Caco-2 (cell line): ENCODE results near the gene C6orf132. TPM values are rescaled to one million over a fixed set of nuclear protein-coding genes. Genes with fewer than 3 reads are reported as not detected.

Source experiments
- BruUV-seq: library from RNA; stranded (reverse); fragments of 400-500 nt; replicated peaks from 2 replicates; lab custom pipeline; 2021; lab: Mats Ljungman, UMichigan
- CTCF ChIA-PET: fragments of 300-600 bp; sonication (Branson Sonifier 250); formaldehyde crosslinking; loops from one replicate; lab custom pipeline; 2022; ENCODE audit warnings: antibody characterized with exemption; lab: Charles Lee
- POLR2A ChIA-PET: fragments of 300-600 bp; sonication (Branson Sonifier 250); formaldehyde crosslinking; loops from one replicate; lab custom pipeline; 2022; ENCODE audit warnings: antibody characterized with exemption; lab: Charles Lee
- DNase-seq, 2 experiments: peaks; one replicate each; pipeline versions ENCODE4 v3.0.0 to v3.0.0-alpha.2; 2020 to 2022
- H3K27me3 ChIP-seq: replicated peaks from 2 replicates; pipeline ENCODE4 v1.6.0; 2011; ENCODE audit warnings: low read length; ENCODE audit not compliant: control insufficient read depth, insufficient read depth
- H3K36me3 ChIP-seq: 2 replicates; pipeline ENCODE4 v1.5.1; 2011; ENCODE audit warnings: low read length; ENCODE audit not compliant: control insufficient read depth, insufficient read depth
- H3K4me1 ChIP-seq: fragments of 250-450 bp; sonication (Bioruptor Pico); 2 replicates; pipeline ENCODE4 v1.5.1; 2020; ENCODE audit warnings: mild to moderate bottlenecking
- H3K4me3 ChIP-seq: 2 replicates; pipeline ENCODE4 v1.5.1; 2011; ENCODE audit warnings: low read depth, mild to moderate bottlenecking, control low read depth, low read length
- H3K9me3 ChIP-seq: fragments of 250-450 bp; sonication (Bioruptor Pico); 2 replicates; pipeline ENCODE4 v1.5.1; 2020; ENCODE audit warnings: mild to moderate bottlenecking, moderate library complexity
- H3K27ac Mint-ChIP-seq: one replicate; pipeline ENCODE4 v1.8.0; 2022; ENCODE audit warnings: mixed read lengths; ENCODE audit not compliant: unreplicated experiment
- H3K27me3 Mint-ChIP-seq: one replicate; pipeline ENCODE4 v1.8.0; 2022; ENCODE audit warnings: mixed read lengths; ENCODE audit not compliant: insufficient read depth, unreplicated experiment
- H3K36me3 Mint-ChIP-seq: one replicate; pipeline ENCODE4 v1.8.0; 2022; ENCODE audit warnings: mild to moderate bottlenecking, mixed read lengths; ENCODE audit not compliant: insufficient read depth, unreplicated experiment
- H3K4me1 Mint-ChIP-seq: one replicate; pipeline ENCODE4 v1.8.0; 2022; ENCODE audit warnings: low read depth, mixed read lengths; ENCODE audit not compliant: unreplicated experiment
- H3K4me3 Mint-ChIP-seq: one replicate; pipeline ENCODE4 v1.8.0; 2022; ENCODE audit warnings: mild to moderate bottlenecking, moderate library complexity, mixed read lengths; ENCODE audit not compliant: unreplicated experiment
- H3K9me3 Mint-ChIP-seq: one replicate; pipeline ENCODE4 v1.8.0; 2022; ENCODE audit warnings: mixed read lengths; ENCODE audit not compliant: unreplicated experiment
- intact Hi-C: fragments of 100-400 bp; cut with micrococcal nuclease; formaldehyde crosslinking; loops from one replicate; pipeline ENCODE4 v1.10.0; 2022; ENCODE audit not compliant: unreplicated experiment
- total RNA-seq: library from RNA; stranded (reverse); gene quantifications from 2 replicates; pipeline ENCODE4 v1.2.3, GENCODE V29; 2022
- TF ChIP-seq, protein P1 (sequence below), 2 experiments: fragments of 200-600 bp in 1 of 2; IDR thresholded peaks; 1 replicate in 1 of 2; 2 replicates in 1 of 2; pipeline versions ENCODE4 v1.5.1 to v1.8.0; 2011 to 2022; ENCODE audit warnings: antibody characterized with exemption in 1 of 2, control low read depth in 1 of 2, inconsistent platforms in 1 of 2, low read depth in 1 of 2, low read length in 1 of 2, mild to moderate bottlenecking in 1 of 2, moderate library complexity in 1 of 2; ENCODE audit not compliant: insufficient read depth in 1 of 2, severe bottlenecking in 1 of 2, unreplicated experiment in 1 of 2

Gene C6orf132
- total RNA-seq, 1 experiment from 2014 or later, result 56.2 TPM

DNA sequence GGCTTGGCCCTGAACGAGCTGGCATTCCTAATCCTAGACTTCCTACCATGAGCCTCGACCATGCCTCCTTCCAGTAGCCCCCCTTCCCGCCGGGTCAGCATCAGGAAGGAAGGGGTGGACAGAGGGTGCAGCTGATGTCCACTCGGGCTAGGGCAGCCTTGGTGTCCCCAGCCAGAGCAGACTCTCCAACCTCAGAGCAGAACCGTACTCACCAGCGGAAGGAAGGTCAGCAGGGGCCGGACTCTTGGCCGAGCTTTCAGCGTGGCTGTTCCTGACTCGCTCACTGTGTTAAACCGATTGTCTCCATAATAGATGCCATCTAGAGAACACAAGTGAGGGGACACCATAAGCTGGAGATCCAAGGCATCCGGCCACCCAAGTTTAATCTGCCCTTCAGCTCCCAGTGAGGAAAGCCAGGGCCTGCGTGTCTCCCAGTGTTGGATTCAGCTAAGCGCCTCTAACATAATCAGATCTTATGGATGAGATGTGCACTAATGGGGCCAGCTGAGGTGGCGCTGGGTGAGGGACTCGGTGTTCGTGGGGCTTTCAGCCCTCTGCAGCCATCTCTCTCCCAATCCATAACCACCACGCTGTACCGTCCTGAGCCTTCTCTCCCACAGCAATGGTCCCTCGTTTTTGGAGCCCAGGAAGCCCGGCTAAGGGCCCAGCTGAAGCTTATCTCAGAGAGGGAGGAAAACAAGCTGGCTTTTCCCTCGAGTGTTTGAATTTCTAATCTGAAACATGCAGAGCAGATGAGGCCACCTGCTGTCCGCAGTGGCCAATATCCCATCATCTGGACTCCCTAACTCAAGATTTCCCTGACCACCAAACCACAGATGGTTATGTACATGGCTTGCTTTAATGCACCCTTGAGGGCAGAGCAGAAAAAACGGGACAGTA, 13.7 kb downstream of the C6orf132 start:
- TF ChIP-seq, protein P1, sequence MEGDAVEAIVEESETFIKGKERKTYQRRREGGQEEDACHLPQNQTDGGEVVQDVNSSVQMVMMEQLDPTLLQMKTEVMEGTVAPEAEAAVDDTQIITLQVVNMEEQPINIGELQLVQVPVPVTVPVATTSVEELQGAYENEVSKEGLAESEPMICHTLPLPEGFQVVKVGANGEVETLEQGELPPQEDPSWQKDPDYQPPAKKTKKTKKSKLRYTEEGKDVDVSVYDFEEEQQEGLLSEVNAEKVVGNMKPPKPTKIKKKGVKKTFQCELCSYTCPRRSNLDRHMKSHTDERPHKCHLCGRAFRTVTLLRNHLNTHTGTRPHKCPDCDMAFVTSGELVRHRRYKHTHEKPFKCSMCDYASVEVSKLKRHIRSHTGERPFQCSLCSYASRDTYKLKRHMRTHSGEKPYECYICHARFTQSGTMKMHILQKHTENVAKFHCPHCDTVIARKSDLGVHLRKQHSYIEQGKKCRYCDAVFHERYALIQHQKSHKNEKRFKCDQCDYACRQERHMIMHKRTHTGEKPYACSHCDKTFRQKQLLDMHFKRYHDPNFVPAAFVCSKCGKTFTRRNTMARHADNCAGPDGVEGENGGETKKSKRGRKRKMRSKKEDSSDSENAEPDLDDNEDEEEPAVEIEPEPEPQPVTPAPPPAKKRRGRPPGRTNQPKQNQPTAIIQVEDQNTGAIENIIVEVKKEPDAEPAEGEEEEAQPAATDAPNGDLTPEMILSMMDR (IDR thresholded peaks at IDR 0.05; ENCODE audit: insufficient read depth in 1 of 2, low read depth in 1 of 2, low read length in 1 of 2, severe bottlenecking in 1 of 2, unreplicated experiment in 1 of 2), result peak in 1 of 2 experiments; percentile 6
- intact Hi-C loops, result no loop called here
- Mint-ChIP-seq H3K27me3 (no peaks in the 10 kb centered on the region), H3K36me3 (peaks cover 94% of the 10 kb centered on the region), H3K4me3 (no peak overlapping the region), H3K4me1 (no peaks in the 10 kb centered on the region), H3K27ac (no peak overlapping the region), H3K9me3 (no peaks in the 10 kb centered on the region)
- Histone ChIP-seq H3K4me3 (no peak overlapping the region), H3K9me3 (no peaks in the 10 kb centered on the region), H3K27me3 (no peaks in the 10 kb centered on the region), H3K4me1 (no peaks in the 10 kb centered on the region), H3K36me3 (peaks cover 3% of the 10 kb centered on the region)
- no TSS peak for BruUV-seq
- ChIA-PET CTCF (interaction anchor here (1.1 kb wide), 1 partner anchor 8 kb away, joined by 3 read pairs; no protein-coding TSS in a partner anchor), POLR2A (interaction anchor here (0.6 to 0.9 kb wide), 4 partner anchors 9 to 14 kb away, joined by 4 to 19 read pairs (median 5); partner anchors contain the start of gene C6orf132)
- DNase-seq, result no peak

DNA sequence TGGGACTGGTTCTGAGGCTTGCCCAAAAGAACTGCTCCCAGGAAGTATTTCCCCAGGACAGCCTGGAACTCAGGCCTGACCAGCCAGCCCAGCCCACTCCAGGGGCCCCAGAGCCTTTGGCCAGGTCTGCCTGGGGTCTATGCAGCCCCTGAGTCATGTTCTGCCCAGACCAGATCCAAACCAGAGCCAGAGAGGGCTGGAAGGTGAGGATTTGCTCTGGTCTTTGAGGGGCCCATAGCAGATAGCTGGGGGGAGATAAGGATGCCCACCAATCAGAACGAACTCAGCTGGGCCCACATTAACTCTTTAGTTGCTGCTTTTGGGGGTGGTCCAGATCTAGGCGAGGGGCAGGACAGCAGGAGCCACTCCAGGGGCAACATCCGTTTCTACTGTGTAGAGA, 16.8 kb downstream of the C6orf132 start:
- BruUV-seq, result TSS peak; percentile 4
- DNase-seq, result no peak
- Histone ChIP-seq H3K36me3 (peaks cover 3% of the 10 kb centered on the region), H3K27me3 (no peaks in the 10 kb centered on the region), H3K4me1 (no peaks in the 10 kb centered on the region; the same call in 1 of the 2 replicates), H3K9me3 (no peaks in the 10 kb centered on the region), H3K4me3 (no peak overlapping the region)
- intact Hi-C loops, result no loop called here
- H3K4me3 Mint-ChIP-seq, result no peak overlapping the region
- no peaks in the 10 kb centered on the region for H3K27me3 Mint-ChIP-seq
- no peak overlapping the region for H3K27ac Mint-ChIP-seq
- peaks cover 96% of the 10 kb centered on the region for H3K36me3 Mint-ChIP-seq
- no peaks in the 10 kb centered on the region for H3K9me3 Mint-ChIP-seq
- ChIA-PET CTCF (no interaction called here), POLR2A (no interaction called here)
- TF ChIP-seq, protein P1 (IDR thresholded peaks at IDR 0.05; ENCODE audit: insufficient read depth in 1 of 2, low read depth in 1 of 2, low read length in 1 of 2, severe bottlenecking in 1 of 2, unreplicated experiment in 1 of 2), result no peak
- peaks cover 18% of the 10 kb centered on the region for H3K4me1 Mint-ChIP-seq

DNA sequence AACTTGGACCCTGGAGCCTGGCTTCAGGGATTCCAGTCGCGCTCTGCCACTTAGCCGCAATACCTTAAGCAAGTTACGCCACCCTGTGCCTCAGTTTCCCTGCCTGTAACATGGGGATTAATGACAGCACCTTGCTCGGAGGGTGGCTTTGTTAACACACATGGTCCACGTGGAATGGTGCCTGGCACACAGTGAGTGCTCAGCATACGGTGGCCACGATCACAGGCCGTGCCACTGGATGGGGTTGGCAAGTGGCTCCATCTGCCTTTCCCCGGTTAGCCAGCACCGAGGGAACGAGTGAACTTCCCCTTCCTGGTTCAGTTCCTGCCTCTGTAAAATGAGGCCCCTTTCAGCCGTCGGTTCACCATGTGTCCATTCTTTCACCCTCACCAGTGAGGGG, 17.2 kb downstream of the C6orf132 start:
- H3K4me1 Mint-ChIP-seq, result peaks cover 18% of the 10 kb centered on the region
- Histone ChIP-seq H3K9me3 (no peaks in the 10 kb centered on the region), H3K4me1 (no peaks in the 10 kb centered on the region; the same call in 1 of the 2 replicates), H3K36me3 (peaks cover 3% of the 10 kb centered on the region), H3K27me3 (no peaks in the 10 kb centered on the region), H3K4me3 (no peak overlapping the region)
- DNase-seq, result no peak
- peaks cover 96% of the 10 kb centered on the region for H3K36me3 Mint-ChIP-seq
- no TSS peak for BruUV-seq
- ChIA-PET CTCF (no interaction called here), POLR2A (no interaction called here)
- TF ChIP-seq, protein P1 (IDR thresholded peaks at IDR 0.05; ENCODE audit: insufficient read depth in 1 of 2, low read depth in 1 of 2, low read length in 1 of 2, severe bottlenecking in 1 of 2, unreplicated experiment in 1 of 2), result no peak
- H3K9me3 Mint-ChIP-seq, result no peaks in the 10 kb centered on the region
- no peaks in the 10 kb centered on the region for H3K27me3 Mint-ChIP-seq
- intact Hi-C loops, result no loop called here
- no peak overlapping the region for H3K27ac Mint-ChIP-seq
- no peak overlapping the region for H3K4me3 Mint-ChIP-seq
